D341Med (cell line): ENCODE results near the gene PDE9A.
"Not testable (repeated sequence)": the region's sequence is repeated elsewhere in the genome, so short reads cannot be mapped to it uniquely, and the experiment has no call there.

Experiments used
- DNase-seq: peaks from one replicate; pipeline ENCODE4 v3.0.0; 2012; ENCODE audit warnings: low spot score

Gene PDE9A

DNA sequence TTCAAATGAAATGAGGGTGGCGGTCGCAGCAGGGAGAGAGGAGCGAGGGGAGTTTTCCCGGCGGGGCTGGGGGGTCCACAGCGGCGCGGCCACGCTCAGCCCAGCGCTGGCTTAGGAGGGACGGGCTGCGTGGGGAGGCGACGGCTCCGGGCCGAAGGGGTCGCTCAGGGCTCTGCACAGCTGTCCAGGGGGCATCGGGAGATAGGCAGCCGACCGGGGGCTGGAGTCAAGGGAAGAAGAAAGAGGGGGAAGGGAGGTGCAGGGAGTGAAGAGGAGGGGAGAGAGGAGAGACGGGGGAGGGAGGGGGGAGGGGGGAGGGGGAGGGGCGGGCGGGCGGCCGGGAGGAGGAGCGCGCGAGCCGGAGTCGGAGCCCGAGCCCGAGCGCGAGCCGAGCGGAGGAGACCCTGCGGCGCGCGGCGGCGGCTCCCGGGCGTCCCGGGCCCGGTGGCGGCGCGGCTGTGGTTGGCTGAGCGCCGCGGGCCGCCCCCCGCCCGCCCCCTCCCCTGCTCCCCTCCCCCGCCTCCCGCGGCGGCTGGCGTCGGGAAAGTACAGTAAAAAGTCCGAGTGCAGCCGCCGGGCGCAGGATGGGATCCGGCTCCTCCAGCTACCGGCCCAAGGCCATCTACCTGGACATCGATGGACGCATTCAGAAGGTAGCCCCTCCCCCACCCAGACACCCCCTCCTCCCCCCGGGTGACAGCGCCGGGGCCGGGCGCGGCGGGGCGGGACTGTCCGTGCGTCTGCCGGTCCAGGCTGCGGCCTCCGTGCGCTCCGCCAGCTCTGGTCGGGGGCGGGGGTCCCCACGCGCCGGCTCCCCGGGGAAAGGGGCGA lies at the start of gene PDE9A:
Gene PDE9A (plus strand): TSS at position 391 of the 831 bp plus-strand sequence. CDS start 194 bp downstream, at position 585.
- peak; percentile 95 for DNase-seq

DNA sequence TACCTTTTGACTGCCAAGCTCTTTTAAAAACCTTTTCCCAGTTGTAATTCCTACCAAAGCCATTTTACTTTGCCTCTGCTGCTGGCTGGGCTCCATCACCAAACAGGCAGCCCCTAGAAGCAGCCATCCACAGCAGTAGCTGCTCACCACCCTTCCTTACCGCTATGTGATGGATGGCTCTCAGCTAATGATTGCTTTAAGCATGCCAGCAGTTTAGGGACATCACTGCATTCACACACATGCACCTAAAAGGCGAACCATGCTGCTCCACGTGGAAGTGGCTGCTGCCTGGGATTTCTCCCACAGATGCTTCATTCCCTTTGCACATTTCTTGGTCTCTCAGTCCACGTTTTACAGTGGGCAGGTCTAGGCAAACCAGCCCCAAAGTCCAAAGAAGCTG lies 46.3 kb upstream of the PDE9A start:
- DNase-seq: no peak

- DNase-seq: no peak
Measured at GRCh38 chr21:42607525-42608102, 45.8 kb upstream of the PDE9A start.

DNA sequence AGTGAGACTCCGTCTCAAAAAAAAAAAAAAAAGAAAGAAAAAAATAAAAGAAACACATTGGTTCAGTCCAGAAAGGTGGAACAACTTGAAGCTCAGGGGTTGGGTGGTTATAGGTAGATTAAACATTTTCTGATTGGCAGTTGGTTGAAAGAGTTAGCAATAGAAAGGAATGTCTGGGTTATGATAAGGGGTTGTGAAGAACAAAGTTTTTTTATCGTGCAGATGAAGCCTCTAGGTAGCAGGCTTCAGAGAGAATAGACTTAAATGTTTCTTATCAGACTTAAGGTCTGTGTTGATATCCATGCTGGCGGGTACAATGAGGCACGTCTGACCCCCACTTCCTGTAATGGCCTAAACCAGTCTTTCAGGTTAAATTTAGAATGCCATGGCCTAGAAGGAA lies 45.0 kb upstream of the PDE9A start:
- no peak for DNase-seq

DNA sequence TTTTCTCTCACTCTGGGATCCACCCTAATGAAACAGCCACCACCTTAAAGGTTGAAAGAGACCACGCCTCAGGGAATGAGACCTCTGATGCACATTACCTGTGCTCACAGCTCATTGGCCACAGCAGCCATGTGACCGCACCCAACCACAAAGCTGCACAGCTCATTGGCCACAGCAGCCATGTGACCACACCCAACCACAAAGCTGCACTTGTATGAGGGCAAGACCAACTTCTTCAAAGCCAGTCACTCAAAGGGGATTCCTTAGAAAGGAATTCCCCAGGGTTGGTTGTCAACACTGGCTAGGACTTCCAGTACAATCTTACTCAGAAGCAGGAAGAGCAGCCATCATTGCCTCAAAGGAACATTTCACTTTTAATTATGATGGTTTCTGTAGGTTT lies 43.6 kb upstream of the PDE9A start:
- DNase-seq: no peak

DNA sequence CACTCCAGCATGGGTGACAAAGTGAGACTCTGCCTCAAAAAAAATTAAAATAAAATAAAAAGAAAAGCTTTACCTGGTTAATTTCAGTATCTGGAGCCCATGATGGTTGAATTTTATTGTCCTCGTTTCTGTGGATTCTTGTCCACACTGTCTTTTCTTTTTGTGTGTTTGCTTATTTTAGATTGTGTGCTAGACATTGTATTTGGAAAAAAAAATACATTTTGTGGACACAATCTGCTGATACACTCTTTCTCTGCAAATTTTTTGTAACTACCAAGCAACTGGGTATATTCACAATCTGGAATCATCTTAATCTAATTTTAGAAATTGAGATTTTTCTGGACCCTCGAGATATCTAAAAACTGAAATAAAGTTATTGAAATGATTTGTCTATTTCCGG lies 41.6 kb upstream of the PDE9A start:
- no peak for DNase-seq

DNA sequence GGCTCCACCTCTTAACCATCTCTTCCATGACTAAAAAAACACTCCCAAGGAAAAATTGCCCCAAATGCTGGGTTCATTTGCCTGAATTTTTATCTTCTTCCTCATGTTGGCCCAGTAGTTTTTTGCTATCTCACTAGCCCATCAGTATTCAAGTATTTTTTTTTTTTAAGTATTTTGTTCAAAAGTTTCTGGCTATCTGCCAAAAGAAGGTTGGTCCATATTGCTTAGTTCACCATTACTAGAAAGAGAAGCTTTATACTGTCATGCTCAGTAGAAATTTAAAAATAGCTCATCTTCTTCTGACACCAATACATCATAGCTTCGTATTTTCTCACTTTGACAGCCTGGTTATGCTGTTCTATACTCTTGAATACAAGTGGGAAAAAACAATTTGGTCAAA lies 41.0 kb upstream of the PDE9A start:
- no peak for DNase-seq

DNA sequence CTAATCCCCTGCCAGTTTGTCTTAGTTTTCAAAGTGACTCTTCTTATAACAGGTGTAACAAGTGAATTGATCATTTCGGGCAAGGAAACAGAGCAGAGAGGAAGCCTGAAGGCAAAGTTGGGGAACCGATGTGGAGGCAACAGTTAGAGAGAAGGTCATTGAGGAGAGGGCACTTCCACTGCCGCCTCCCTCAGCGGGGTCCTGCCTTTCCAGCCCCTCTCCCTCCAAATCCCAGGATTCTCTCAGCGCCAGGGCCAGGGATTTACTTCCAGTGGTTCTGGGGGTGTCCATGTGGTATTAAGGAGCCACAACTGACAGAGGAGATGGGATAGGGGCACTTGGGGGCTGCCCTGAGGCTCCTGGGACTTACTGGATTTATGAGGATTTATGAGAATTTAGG lies 39.7 kb upstream of the PDE9A start:
- DNase-seq: no peak

GRCh38 chr21:42614396-42614795 lies 39.0 kb upstream of the PDE9A start:
- DNase-seq: no peak

- no peak for DNase-seq
Measured at GRCh38 chr21:42614811-42615351, 38.5 kb upstream of the PDE9A start.

GRCh38 chr21:42615377-42615776 lies 38.0 kb upstream of the PDE9A start:
- not testable (repeated sequence) for DNase-seq

DNA sequence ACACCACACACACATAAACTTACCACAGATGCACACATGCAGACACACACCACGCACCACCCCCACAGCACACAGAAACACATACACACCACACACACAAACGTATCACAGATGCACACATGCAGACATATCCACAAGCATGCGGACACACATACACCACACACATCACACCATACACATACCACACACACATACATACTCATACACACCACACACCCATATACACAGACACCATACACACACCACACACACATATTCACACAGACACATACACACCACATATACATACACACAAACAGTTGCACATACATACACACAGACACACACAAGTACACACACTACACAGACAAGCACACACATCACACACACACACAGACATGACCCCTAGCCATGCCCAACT lies 37.5 kb upstream of the PDE9A start:
- DNase-seq: no peak

GRCh38 chr21:42616446-42616845 lies 37.0 kb upstream of the PDE9A start:
- DNase-seq: no peak

- DNase-seq: no peak
Measured at GRCh38 chr21:42616941-42617340, 36.5 kb upstream of the PDE9A start.

- DNase-seq: no peak
Measured at GRCh38 chr21:42617486-42617885, 35.9 kb upstream of the PDE9A start.

- DNase-seq: no peak
Measured at GRCh38 chr21:42618707-42619102, 34.7 kb upstream of the PDE9A start.

- DNase-seq: no peak
Measured at GRCh38 chr21:42619166-42619565, 34.3 kb upstream of the PDE9A start.

- DNase-seq: no peak
Measured at GRCh38 chr21:42619841-42620240, 33.6 kb upstream of the PDE9A start.

GRCh38 chr21:42621166-42621818 lies 32.1 kb upstream of the PDE9A start:
- no peak for DNase-seq

DNA sequence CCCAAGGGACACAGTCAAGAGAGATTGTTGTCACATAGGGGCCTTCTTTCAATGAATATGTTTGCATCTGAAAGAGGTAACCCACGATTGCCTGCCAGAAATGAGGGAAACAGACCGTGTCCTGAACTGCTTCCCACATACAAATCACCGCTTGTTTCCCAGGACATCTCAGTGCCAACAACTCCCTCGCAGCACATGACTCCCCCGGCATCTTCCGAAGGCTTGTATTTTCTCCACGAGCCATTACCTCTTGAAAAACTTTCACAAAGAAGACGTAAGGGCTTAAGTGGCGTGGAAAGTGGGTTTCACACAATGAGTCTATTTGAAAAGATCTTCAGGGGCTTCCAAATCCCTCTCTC lies 31.6 kb upstream of the PDE9A start:
- DNase-seq: no peak

DNA sequence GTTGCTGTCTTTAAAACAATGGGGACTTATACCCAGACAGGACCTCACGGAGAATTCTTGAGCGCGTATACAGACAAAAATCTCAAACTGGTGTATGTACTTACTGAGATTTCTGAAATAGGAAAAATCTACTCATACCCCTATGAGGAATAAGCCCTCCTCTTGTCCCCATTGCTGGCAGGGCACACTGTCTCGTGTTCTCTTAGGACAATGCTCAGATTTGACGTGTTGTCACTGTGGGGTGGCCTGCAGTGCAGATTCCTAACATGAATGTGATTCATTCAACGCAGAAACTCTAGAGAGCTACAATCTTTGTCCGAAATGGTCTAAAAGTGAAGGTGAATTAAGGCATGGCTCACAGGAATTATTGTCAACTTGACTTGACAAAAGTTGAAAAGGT lies 31.1 kb upstream of the PDE9A start:
- no peak for DNase-seq

DNA sequence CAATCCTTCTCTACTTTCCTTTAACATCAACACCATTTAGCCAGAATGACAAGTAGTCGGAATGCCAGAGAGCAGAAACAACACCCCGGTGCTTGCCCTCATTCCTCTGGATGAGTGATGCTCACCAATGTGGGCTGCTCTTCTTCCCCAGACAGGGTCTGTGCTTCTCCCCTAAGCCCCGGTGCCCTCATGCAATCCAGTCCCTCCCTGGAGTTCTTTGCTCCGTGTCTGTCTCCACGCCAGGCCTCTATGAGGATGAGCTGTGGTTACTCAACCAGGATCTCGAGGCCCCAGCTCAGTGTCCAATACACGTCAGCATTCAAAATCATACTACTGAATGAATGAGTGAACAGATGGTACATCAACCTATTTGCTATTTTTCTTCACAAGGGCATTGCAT lies 29.7 kb upstream of the PDE9A start:
- no peak for DNase-seq
